Stimulated activated CD4-positive, alpha-beta T cell treated with anti-CD3 and anti-CD28 coated beads, Interleukin-4, amount 100 ng/mL, for 1 hour (primary cell): ENCODE data around the gene CBX6.
"Not testable (repeated sequence)": the region's sequence is repeated elsewhere in the genome, so short reads cannot be mapped to it uniquely, and the experiment has no call there.

Experiments used
- DNase-seq: peaks from one replicate; pipeline ENCODE4 v3.0.0-alpha.2; 2020

CBX6 gene

DNA sequence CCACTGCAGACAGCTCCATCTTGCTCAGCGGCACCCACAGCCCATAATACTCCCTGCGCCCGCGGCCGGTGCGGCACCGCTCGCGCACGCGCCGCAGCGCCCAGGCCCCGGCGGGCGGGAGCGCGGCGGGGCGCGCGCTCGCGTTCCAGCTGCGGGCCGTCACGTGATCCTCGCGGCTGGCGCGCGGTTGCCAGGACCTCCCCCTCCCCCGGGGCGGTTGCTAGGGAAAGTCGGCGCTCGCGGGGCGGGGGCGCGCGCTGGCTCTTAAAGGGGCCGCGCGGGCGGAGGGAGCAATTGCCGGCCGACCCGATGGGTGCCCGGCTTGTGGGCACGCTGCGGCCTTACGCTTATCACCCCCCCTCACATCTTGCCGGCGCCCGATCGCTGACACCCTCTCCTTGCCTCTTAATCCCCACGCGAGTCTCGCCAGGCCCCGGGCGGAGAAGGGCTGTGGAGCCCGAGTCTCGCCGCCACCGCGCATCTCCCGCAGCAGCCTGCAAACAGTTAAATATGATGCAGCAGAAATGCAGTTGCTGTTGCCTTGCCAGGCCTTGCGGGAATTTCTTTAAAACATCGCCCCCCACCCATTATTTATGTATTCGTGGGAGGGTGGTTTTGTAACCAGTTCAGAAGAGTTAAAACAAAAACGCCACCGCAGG, at the start of gene CBX6:
Gene CBX6 (minus strand): TSS at position 45 of the 659 bp plus-strand sequence. CDS start 26 bp downstream, at position 19.
- peak; percentile 96 for DNase-seq

DNA sequence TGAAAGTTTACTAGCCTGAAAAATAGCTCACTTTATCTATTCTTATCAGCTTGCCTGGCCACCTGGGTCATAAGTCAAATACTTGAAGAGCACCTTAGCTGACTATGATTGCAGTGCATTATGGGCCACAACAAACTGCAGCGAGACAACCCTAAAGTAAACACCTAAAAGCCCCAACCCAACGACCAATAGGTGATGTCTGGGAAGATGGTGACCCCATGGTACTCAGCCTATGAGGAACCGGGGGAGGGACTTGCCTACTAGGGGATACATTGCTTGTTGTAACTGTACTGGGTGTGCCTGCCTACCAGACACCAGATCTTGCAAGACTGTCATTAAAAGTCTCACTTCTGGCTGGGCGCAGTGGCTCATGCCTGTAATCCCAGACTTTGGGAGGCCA, 49.8 kb upstream of the CBX6 start:
- no peak for DNase-seq

DNA sequence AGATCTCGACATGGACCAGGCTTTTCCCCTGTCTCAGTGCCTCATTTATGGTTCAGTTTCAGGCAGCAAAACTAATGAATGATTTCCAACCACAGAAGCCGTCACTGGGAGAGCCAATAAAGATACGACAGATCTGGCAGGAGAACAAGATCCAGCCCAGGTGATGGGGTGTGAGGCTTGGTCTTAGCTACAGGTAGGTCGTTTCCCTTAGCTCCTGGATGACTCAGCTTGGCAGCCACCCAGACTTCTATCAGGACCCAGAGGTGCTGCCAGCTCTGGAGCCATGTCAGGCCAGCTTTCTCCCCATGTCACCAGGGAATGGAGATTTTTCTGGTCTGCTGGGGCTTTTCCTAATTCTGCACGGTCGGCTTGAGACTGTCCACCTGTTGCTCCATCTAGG, 49.1 kb upstream of the CBX6 start:
- DNase-seq: no peak

DNA sequence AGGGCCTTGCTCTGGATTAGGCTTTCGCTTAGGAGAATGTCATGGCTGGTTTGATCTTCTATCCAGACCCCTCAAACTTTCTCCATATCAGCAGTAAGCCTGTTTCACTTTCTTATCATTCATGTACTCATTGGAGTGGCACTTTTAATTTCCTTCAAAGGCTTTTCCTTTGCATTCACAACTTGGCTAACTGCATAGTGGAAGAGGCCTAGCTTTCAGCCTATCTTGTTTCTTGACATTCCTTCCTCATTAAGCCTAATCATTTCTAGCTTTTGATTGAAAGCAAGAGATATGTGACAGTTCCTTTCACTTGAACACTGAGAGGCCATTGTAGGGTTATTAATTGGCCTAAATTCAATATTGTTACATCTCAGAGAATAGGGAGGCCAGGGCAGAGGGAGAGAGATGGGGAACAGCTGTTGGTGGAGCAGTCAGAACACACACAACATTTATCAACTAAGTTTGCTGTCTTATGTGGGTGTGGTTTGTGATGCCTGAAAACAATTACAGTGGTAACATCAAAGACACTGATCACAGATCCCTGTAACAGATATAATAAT, 47.7 kb upstream of the CBX6 start:
- no peak for DNase-seq

DNA sequence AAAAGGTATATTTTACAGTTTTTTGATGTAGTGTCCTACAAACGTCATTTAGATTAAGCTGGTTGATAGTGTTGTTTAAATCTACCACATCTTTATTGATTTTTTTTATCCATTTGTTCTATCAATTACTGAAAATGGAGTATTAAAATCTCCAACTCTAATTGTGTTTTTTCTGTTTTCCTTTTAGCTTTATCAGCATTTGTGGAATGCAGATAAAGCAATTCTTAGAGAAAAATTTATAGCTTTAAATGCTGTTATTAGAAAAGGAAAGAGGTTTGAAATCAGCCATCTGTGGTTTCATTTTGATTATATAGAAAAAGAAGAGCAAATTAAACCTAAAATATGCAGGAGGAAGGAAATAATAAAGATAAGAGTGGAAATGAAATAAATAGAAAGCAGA, 39.4 kb upstream of the CBX6 start:
- no peak for DNase-seq

DNA sequence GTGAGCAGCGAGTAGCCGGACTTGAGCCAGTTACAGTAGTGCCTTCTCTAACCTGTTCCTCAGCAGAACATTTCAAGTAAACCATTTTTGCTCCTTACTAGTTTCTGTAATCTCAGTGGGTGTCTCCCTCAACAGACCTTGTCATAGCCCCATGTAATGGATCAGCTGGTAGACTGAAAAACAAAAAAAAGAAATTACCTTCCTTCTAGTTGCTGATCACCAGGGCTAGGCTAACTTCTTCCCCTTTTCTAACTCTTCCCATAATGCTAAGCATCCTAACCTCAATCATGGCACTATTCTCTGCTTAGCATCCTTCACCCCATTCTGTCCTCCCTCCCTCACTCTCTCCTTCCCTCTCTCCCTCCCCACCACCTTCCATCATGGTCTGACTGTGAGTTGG, 35.8 kb upstream of the CBX6 start:
- no peak for DNase-seq

DNA sequence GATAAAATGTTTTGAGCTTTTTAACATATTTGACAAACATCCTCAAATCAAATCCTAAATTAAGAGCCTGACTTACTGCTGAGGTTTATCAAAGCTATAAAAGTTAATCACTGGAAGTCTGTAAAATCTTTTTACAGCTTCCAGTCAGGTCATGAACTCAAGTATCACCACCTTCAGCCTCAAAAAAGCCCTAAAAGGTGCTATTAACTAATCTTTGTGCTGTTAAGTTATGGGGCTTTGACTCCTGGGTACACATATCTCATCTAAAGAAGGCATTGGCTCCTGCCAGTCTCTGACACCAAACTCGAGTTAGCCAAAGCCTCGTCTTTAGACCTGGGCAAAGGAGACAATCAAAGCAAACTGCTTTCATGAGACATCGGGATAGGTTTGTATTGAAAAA, 34.0 kb upstream of the CBX6 start:
- DNase-seq: no peak

DNA sequence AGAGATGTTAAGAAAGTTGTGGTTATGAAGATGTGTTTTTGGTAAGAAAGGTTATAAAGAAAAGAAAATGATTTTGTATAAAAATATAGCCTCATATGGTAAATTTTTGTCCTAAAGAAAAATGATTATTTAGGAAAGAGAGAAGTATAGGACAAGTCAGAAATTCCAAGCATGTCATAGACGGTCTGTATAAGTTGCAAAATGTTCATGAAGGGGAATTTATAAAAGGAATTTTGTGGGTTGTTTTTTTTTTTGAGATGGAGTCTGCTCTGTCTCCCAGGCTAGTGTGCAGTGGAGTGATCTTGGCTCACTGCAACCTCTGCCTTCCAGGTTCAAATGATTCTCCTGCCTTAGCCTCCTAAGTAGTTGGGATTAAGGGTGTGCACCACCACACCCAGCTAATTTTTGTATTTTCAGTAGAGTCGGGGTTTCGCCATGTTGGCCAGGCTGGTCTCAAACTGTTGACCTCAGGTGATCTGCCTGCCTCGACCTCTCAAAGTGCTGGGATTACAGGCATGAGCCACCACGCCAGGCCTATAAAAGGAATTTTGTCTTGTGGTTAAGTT, 32.1 kb upstream of the CBX6 start:
- not testable (repeated sequence) for DNase-seq

DNA sequence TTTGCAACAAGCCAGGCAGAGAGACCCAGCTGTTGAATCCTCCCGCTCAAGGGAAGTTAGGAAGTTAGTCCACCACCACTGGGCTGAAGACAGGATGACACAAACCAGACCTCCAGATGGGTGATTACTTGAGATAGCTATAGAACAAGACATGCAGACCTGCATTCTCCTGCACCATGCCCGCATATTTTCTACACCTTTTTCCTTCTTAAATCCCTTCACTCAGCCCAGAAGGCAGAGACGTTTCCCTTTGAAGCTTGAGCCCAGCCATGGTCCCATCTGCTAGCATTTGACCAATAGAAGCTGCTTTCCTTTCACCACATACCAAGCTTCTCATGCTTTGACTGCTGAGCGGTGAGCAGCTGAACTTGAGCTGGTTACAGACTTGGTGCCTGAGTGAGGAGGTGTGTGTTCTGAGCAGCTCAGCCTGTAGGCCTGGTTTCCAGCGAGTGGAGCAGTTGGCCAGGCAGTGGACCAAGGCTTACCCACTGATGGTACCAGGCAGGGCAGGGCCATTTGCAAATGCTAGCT, 29.2 kb upstream of the CBX6 start:
- DNase-seq: no peak

DNA sequence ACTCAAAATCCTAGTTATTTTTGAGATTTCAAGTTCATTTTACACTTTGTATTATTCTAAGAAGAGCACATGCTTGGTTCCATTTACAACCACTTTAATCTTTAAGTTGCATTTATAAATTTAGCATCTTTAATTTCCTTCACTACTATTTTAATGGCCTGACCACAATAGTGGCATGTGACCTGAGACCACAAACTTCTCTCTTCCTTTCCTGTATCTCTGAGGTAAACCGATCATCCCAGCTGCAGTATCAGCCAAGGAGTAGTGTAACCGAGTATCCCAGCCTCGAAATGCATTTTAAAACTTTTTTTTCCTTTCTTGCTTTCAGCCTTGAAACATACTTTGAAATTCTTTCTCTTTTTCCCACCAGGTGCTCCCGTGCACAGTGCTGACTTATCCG, 28.7 kb upstream of the CBX6 start:
- DNase-seq: no peak

DNA sequence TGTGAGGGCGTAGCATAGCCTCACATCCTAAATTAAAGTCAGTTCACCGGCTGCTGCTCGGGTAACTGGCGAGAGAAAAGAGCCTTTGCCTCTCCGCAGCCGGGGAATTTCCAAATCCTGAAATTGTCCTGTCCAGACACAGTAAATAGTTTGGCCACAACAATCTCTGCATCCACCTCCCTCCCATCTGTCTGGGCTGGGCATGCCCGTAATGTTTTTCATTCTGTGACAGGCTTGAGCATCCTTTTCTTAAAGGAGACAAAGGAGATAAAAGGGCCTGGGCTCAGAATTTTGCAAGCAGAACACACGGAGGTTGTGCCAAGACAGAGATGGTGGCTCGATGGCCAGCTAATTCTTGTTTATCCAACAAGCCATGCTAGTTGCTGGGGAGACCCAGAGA, 19.2 kb upstream of the CBX6 start:
- DNase-seq: no peak

DNA sequence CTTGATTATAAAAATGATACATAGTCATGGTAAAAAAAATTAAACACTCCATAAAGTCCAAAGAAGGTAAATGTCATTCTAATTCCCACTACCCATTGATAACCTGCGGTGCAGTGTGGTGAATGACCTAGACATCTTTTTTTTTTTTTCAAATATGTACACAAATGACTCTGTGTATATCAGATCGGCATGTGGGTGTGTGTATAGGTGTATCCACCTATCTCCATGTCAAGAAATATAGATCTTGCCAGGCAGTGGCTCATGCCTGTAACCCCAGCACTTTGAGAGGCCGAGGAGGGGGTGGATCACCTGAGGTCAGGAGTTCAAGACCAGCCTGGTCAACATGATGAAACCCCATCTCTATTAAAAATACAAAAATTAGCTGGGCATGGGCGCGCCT, 18.4 kb upstream of the CBX6 start:
- no peak for DNase-seq

DNA sequence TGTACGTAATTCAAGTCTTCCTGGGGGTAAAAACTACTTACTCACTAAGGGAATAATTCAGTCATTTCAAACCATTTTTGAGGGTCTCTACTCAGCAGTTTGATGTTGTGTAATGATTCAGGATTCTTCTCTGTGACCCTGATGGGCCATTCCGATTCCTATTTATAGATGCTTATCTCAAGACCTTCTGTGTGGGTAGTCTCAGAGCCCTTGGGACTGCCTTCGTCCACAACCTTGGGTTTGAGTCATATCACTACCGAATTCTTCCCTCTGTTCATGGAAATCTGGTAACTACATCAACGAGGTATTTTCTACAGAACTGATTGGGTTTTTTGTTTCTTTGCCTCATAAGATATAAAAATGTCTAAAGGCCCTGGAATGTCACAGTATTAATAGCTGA, 14.3 kb upstream of the CBX6 start:
- DNase-seq: no peak

DNA sequence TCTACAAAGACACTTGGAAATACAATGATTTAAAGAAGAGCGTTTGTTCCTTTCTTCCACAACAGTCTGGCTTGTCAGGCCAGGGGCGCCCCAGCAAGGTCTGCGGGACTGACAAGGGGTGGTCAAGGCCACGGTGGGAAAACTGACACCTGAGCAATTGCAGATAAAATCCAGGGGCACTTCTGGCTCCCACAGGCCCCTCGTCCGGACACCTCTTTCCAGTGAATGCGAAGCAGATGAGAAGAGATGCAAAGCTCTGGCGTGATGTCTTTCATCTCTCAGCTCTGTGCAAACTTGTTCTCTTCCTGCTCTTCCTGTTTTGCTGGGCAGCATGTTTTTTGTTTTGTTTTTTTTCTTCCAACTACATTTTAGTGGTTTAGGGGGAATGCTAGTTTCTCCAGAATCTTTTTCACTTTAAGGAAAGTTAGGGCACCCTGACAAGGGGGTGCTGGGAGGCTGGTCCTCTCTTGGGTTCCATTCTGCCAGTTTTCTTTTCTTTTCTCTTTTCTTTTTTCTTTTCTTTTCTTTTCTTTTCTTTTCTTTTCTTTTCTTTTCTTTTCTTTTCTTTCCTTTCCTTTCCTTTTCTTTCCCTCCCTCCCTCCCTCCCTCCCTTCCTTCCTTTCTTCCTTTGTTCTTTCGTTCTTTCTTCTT, 11.1 kb upstream of the CBX6 start:
- no peak for DNase-seq

DNA sequence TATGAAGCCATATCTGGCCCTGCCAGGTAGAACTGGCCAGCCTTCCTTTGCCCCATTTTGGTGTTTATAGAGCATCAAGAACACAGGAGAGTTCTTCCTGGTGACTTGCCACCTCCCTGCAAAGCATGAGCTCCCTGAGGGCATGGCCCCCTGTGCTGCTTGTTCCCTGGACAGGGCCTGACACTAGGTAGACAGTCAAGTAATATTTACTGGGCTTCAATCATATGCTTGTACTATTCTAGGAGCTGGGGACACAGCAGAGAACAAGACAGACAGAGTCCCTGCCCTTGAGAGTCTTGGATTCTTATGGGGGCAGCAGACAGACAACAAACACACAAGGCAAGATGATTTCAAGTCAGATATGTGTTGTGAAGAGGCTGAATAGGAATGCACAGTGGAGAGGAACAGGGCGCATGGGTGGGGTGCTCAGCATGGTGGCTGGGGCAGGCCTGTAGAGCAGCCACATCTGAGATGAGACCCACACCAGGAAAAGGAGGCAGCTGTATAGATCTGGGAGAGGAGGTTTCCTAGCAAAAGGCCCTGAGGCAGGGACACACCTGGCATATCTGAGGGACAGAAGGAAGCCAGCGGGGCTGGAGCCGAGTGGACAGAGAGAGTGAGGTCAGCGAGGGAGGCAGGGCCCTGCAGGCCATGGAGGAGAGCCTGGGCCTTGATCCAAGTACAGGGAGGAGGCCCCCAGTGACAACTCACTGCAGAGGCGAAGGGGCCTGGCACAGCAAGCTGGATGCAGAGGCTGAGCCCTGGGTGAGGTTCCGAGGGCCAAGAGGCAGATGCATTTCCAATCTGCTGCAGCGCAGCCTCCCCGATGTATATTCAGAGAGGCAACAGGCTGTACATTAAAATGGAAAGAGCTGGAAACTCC, 10.2 kb upstream of the CBX6 start:
- no peak for DNase-seq

DNA sequence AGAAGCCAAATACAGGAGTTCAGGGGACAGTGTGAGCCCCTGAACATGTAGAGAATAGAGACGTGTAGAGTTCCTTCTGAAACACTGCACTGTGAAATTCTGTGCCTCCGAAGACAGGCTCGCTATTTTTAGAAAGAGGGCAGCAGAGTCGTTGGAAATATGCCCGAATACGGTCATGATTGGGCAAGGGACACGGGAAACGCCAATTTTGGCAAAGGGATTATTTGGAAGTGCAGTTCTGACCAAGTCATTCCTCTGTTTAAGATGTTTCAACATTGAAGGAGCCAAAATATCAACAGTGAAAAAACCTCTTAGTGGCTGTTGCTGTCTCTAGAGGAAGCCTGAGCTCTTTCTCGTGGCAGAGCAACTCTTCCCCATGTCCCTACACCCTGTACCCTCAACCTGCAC, 9.5 kb upstream of the CBX6 start:
- DNase-seq: no peak

DNA sequence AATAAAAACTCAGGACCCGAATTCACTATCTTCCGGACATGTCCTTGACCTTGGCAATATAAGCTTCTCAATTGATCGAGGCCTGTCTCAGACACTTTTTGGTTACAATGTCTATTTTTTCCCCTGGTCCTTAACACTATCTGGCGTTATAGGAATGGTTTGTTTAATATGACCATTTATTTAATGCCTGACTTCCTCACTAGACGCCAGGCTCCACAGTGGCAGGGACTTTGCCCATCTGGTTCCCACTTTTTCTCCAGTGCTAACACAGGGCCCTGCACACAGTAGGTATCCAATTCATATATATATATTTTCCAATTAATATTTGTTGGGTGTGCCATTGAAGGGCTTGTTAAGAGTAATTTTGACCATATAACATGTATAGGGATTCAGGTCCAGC, 7.9 kb upstream of the CBX6 start:
- DNase-seq: no peak

DNA sequence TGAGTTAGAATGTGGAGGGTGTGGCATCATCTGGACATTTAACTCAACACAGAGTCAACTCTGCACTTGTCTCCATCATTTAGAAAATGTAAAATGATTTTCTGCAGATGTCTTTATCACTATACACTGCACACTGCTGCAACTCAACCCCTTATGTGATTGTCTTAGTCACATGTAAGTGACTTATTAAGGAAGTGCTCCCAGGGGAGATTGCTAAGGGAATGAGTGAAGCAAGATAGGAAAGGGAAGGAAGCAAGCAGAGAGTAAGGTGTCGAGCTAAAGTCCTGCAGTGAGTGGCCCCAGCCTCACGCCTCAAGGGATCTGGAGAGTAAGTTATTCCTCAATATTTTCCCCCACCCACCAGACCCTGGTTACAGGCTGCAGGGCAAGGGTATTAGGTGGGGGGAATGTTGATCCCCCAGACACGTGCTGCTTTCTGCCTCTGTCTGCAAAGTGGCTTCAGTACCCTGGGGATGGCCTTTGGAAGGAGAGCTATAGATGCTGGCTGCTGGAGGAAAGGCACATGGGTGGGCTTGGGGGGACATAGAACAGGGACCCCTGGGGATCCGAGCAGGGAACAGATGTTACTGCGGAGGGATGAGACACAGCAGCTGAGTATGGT, 7.2 kb upstream of the CBX6 start:
- no peak for DNase-seq

DNA sequence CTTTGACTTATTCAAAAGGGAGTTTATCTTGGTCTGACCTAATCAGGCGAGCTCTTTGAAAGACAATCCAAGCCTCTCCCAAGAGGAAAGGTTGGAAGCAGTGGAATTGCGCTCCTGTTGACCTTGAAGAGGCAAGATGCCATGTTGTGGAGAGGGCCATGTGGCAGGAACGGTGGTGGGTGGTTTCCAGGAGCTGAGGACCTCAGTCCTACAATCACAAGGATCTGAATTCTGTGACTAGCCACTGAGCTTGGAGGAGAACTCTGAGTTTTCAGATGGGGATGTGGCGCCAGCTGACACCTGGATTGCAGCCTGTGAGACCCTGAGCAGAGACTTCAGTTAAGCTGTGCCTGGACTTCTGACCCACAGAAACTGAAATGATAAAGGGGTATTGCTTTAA, 6.0 kb upstream of the CBX6 start:
- DNase-seq: no peak

DNA sequence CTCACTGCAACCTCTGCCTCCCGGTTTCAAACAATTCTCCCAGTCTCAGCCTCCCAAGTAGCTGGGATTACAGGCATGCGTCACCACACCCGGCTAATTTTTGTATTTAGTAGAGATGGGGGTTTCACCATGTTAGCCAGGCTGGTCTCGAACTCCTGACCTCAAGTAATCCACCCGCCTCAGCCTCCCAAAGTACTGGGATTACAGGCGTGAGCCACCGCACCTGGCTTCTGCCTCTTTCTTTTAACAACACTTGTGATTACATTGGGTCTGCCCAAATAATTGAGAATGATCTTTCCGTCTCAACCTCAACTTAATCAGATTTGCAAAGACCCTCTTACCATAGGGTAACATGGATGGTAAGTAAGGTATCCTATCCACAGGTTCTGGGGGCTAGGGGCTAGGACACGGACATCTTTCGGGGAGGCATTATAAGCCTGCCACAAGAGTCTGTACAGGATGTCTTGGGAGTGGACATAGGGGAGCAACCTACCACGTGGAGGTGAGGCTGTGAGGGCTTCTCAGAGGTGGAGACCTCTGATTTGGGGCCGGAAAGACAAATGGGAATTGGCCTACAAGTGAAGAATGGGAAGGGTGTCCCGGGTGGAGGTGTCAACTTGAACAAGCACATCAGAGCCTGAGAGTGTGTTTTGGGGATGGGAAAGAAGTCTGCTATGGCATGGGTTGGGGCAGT, 2.7 kb upstream of the CBX6 start:
- DNase-seq: no peak

DNA sequence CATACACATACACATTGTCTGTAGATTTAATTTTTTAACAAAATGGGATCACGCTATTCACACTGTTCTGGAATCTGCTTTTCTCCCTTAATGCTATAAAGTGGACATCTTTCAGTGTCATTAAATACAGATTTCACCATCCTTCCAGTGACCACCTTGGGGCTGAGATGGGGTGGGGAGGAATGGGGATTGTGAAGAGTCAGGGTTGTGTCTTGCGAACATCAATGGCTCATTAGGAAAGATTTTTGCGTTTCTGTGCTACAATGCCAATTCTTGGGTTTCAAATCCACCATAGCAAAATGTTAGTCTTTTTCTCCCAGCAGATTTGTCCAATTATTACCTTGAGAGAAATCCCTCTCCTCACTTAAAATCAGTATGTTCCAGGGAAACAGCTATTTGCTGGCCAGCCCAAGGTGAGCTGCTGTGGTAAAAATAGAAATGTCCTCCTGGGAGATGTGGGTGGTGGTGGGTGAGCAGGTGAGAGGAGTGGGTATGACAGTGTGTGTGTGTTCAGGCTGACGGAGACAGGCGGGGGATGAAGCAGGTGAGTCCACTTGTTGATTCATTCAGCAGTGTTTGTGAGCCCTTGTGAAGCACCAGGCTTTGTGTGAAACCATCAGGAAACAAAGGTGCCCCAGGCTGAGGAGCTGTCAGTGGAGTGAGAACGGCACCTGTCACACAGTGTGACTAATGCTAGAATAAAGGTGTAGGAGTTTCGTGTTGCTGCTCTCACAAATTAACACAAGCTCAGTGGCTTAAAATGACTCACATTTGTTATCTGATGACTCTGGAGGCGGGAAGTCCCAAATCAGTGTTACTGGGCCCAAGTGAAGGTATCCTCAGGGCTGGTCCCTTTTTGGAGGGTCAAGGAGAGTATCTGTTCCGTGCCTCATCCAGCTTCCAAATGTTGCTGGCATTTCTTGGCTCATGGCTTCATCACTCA, 1.7 kb upstream of the CBX6 start:
- DNase-seq: peak; percentile 73
